ENCODE measurements around the gene MPND. TPM values are rescaled to one million over a fixed set of nuclear protein-coding genes. Genes with fewer than 3 reads are reported as not detected.
A peak's percentile ranks its signal among the peaks of the same experiment; 100 is the strongest.

MPND gene
- total RNA-seq, 1 donor from 2014 or later, result 24.2 TPM

DNA sequence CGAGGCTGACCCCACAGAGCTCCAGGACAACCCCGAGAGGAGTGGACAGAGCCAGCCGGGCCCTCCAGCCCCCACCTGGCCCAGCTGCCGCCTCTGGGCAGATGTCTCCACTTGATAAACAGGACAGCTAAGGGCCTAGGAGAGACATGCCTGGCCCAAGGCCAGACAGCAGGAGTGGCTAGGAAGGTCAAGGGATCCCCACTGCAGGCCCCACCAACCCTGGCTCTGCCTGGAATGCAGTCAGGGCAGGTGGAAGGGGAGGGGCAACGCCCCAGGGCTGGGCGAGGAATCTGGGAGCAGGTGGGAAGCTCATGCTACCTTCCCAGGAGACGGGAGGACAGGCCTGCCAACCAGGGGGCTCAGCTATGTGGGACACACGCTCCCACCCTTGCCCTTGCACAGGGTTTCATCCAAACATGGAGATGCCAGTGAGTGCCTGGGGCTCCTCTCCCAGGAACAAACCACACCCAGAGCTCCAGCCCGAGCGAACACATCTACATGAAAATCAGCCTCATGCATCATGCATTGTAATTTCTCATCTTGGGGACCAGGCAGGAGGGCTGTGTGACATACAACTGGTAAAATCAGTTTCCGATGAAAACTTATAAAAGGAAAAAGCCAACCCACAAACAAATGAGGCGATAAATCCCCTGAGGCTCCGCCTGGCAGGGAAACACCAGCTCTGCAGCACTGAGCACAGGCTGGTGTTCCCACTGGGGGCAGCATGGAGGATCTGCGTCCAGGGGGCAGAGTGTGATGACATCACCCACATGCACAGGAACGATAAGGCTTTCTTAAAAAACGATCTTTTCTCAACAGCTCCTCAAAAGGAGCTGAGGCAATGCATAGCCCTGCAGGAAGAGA is 32.0 kb downstream of the MPND start:
- ATAC-seq, result no peak

DNA sequence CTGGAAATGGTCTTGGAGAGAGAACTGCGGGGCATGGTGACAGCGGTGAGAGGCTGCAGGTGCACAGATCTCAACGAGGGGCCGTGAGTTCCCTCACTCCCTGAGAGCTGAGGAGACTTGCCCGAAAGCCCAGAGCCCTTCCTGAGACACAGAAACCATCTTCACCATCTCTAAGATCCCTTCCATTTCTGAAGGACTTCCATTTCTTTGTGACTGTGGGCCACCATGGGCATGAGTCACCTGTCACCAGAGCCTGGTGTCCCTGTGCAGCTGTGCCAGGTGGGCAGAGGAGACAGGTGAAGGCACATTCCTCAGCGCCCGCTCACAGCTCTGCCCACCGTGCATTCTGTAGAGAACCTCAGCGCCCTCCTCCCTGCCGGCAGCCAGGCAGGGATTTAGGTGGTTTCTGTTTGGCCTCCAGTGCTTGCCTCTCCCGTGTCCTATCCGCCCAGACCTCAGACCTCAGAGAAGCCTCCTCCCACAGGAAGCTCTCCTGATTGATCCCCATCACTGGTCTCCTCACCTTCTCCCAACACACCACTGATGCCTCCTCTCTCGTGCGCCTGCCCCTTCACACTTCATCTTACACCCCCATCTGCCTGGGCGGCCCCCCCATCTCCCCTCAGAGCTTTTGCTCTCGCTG is 32.8 kb downstream of the MPND start:
- DNase-seq (ENCODE audit: low spot score) (no peak), ATAC-seq (no peak)

More for the DNA sequence above, 32.0 kb downstream of the MPND start:
- DNase-seq (ENCODE audit: low spot score), result peak; percentile 55

DNA sequence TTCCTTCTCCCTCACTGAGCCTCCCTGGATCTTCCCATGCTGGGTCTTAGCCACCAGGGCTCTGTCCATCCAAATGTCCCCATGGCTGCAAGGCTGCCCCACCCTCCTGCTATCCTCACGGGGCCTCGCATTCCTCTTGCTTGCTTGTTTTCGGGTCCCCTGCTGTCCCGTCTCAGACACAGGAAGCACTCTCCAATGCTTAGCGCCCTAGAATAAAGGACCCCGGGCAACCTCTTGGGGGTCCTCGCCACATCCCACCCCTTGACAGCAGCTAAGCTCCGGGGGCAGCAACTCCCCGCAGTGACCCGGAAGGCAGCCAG is 33.3 kb downstream of the MPND start:
- no peak for DNase-seq (ENCODE audit: low spot score)
- ATAC-seq, result no peak

DNA sequence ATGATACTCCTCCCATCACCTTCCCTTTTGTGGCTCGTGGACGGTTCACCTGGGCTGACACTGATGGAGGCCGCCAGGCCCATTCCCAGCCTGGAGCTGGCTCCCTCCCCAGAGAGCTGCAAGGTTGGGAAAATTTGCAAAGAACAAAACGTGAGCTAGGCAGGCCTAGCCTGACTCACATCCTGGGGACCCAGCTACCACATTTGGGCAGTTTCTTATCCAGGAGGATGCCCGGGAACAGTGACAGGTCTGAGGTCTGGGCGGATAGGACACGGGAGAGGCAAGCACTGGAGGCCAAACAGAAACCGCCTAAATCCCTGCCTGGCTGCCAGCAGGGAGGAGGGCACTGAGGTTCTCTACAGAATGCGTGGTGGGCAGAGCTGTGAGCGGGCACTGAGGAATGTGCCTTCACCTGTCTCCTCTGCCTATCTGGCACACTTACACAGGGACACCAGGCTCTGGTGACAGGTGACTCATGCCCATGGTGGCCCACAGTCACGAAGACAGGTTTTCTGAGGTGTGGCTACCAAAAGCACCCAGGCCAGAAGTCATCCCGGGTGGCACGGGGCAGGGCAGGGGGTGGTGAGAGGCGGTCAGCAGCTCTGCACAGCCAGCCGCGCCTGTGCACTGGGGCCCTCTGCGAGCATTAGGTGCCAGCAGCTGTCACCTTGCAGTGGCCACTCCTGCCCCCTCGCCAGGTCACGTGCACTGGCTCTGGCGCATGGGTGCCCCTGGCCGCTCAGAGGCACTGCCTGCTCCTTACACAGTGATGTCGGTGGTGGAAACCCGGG is 33.8 kb downstream of the MPND start:
- DNase-seq (ENCODE audit: low spot score), result no peak

DNA sequence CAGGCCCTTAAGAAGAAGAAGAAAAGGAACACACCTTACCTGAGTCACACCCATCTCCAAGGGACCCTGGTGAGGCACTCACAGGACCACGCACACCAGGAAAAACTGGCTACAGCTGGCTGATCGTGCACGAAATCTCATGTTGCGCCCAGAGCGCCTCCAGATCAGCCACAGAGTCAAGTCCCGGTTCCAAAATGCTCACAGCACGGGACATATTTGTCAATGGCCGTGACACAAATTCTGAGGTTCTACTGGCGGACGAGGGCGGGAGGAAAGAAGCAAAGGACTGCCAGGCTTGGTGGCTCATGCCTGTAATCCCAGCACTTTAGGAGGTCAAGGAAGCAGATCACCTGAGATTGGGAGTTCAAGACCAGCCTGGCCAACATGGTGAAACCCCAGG is 35.5 kb downstream of the MPND start:
- ATAC-seq (no peak), DNase-seq (ENCODE audit: low spot score) (no peak)

More for the DNA sequence above, 33.8 kb downstream of the MPND start:
- peak; percentile 4 for ATAC-seq

DNA sequence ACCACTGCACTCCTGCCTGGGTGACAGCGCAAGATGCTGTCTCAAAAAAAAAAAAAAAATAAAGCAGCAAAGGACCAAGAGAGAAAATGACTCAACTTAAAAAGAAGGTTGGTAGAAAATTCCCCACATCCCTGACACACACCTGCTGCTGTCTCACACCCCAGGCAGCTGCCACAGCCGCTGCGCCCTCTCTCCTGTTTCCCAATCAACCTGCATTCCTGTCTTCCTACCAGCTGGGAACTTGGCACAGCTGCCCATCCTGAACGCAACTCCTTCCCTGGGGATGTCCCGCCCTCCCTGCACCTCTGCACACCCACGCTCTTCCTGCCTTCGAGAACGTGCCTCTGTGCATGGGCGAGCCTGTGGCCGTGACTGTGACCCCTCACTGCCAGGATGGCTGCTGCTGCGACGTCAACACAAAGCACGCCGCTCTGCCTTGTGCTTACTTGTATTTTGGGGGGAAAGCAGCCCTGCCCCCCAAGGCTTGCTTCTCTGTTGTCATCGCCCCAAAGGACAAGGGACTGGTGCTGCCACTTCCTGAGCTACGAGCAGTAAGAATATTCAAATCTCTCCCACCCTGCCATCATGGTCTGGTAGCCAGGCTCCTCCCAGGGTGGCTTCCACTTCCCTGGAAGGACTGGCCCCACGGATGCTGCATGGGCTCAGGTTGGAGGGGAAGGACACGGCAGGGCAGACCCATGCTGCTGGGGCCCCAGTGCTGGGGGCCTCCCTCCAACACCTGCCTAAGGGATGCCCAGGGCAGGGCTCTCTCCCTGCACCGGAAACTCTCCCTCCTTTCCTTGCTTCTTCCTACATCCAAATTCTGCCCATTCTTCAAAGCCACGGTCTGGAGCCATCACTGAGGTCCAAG is 36.3 kb downstream of the MPND start:
- ATAC-seq (peak; percentile 82), DNase-seq (ENCODE audit: low spot score) (peak; percentile 85)

DNA sequence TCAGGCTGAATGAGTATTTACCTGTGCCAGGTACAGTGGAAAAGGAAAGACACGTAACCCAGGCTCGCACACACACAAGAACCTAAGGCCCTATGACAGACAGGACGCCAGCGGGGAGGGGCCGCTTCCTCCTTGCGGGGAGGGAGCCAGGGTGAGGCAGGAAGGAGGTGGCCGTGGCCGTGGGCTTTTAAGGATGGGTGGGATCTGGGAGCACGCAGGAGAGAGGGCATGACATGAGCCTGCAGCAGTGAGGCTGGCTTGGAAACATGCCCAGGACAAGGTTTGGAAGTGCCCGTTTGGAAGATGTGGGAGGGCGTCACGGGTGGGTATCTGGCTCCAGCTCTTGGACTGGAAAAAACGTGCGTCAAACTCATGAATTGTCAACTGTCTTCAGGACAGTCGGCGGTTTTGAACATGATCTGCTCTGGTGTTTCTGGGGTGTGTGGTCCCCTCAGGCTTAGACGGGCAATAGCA is 36.9 kb downstream of the MPND start:
- no peak for DNase-seq (ENCODE audit: low spot score)
- peak; percentile 18 for ATAC-seq

DNA sequence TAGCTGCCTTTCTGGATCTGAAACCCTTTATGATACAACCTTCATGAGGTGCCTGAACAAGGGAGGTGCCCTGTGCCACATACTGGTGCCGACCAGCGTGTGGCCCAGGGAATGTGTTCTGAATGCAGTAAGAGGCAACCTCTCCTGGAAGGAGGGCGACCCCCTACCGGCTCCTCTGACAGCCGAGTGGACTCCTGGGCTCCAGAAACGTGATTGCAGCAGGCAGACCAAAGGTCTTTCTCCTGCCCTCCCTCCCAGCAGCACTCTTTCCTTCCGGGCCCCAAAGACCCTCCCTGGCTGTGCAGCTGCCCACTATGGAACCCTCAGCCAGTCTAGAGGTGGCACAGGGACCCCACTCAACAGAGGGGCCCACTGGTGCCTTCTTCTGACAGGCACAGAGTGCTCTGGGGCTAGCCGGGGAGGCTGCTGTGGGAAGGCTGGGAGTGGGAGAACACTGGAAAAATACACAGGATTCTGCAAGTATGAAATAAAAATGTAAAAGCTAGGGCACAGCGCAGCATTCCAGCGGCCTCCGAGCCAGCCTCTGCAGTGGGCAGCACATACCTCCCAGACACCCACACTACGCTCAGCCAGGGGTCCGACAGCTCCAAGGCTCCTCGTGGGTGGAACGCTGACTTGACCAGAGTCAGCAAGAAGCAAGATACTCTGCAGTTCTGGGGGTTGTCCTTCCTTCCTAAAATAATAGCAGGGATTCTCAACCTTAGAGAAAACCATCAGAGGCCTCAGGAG is 42.1 kb downstream of the MPND start:
- DNase-seq (ENCODE audit: low spot score), result no peak
- ATAC-seq, result no peak

DNA sequence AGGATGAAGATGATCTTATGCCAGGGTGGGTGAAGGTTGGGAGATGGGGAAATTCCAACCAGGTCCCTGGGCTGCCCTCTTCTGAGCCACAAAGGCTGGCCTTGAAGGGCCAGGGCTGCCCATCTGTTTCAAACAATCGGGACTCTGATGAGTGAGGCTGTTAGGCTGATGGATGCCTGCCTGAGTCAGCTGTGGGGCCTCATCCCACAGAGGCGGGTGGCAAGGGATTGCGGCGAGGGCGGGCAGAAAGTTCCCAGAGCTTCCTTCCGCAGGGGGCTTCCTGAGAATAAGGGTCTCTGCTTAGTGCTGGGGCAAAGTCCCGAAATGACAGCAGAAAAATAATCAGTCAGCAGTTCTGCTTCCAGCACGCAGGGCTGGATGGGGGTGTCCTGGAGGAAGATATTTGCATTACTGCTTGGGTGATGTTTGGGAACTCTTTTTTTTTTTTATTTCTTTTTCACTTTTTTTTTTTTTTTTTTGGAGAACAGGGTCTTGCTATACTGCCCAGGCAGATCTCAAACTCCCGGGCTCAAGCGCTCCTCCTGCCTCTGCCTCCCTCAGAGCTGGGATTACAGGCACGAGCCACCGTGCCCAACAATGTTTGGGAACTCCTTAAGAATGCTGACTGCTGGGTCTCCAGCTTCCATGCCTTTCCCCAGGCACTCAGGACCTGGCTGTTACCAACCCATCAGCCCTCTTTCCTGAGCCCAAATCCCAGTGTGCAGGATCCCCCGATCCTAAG is 42.9 kb downstream of the MPND start:
- ATAC-seq, result no peak

DNA sequence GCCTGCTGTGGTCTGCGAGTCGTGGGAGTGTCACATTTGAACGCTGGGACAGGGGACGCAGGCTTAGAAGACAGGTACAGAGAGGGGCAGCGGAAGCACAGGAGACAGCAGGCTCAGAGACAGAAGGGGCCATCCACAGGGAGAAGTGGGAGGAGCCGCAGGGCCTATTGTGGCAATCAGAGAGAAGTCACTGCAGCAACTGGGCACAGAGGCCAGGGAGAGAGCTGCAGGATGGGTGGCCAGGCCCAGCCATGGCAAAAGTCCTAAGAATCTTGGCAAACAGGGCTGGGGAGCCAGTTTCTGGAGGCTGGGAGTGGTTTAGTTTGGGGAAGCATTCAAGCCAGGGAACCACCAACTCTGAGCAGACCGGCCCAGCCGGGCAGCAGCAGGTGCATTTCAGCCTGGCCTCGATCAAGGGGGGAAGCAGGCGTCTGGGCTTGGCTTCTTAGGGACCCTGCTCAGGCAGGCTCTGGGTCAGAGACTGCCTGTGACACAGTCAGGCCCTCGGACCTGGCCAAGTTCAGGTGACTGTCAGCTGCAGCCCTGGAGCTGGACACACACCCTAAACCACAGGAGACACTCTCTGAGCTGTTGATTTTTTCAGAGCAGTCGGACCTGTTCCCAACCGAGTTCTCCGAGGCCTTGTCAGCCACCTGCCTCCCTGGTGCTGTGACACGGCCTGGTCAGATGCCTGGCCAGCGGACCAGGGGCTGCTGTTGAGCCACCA is 45.1 kb downstream of the MPND start:
- peak; percentile 63 for ATAC-seq
- DNase-seq (ENCODE audit: low spot score), result peak; percentile 79

More for the DNA sequence above, 42.9 kb downstream of the MPND start:
- DNase-seq (ENCODE audit: low spot score), result no peak

DNA sequence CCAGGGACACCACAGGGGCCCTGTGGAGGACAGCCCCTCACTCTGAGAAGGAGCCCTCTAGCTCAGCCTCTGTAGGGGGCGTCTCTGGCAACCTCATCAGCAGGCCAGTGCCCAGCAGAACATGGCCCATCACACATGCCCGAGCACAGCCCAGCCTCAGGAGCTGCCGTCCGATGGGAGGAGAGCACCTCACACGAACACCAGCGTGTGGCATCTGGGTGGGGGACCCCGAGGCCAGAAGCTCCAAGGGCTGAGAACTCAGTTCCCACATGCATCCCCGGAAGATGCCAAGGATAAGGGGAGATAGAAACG is 45.7 kb downstream of the MPND start:
- ATAC-seq (no peak), DNase-seq (ENCODE audit: low spot score) (no peak)

DNA sequence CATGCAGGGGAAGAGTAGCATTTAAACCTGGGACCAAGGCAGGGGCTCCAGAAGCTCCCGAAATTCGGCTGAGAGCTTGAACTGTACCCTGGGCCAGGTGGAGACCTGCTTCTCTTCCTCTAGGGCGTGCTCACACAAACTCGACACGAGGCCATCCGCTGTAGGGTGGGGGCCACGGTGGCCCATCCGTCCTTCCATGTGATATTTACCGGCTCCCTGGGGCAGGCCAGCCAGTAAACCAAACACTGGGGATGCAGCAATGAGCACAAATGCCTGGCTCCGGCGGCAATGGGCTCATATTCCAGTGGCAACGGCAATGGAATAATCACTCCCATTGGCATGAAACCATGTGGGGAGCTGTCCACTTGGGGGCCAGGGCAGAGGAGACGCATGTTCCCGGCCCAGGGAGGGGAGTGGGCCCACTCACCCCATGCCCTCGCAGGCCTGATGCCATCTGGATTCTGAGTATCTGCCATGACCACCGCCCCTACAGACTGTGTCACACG is 46.2 kb downstream of the MPND start:
- ATAC-seq (peak; percentile 0), DNase-seq (ENCODE audit: low spot score) (no peak)

DNA sequence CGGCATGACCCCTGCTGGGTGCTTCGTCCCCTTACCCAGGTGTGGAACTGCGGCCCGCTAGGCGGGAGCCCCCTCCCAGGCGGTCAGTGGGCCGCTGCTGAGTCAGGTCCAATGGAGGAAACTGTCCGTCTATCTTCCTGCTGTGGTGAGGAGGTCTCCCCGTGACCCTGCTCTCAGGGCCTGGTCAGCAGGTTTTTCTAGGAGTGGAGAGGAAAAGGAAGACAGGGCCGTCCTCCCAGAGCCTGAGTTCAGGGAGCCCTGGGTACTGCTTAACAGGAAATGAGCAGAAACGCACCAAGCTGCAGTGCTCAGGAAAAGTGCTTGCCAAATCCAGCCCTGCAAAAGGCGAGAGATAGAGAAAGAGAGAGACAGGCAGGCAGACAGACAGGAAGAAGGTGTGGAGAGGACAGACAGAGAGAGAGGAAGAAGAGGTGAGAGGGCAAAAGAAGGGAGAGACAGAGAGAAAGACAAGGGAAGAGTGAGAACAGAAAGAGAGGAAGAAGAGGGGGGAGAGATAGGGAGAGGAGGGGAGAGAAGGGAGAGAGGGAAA is 46.7 kb downstream of the MPND start:
- ATAC-seq (peak; percentile 32), DNase-seq (ENCODE audit: low spot score) (peak; percentile 55)

DNA sequence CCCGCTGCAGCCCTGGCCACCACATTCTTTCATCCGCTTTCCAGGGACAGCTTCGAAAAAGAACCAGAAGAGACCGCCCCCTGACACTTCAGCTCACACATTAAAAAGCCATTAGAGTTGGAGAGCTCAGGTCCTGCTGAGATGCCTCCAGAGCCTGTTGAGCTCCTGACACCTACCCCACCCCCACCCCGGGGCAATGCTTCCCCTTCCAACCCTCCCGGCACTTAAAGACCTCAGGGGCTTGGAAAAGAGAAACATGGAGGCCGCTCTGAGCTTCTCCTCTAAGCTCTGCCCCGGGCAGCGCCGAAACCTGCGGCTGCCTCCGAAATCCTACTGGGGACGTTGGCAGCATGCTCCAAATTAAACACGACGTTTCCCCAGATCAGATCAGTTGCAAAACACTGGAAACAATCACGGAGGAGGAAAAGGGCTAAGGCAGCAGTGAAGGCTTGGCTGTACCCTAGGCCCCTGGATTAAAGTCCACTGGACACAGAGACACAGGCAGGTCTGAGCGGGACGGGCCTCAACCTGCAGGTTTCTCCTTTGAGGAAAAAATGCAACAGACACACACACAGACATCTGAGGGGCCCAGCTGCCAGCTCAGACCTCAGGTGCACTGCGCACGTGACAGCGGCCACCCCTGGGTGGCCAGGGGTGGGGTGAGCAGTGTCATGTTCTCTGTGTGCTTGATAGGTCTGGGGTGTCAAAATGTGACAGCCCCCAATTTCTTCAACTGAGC is 47.4 kb downstream of the MPND start:
- peak; percentile 93 for DNase-seq (ENCODE audit: low spot score)
- peak; percentile 67 for ATAC-seq

DNA sequence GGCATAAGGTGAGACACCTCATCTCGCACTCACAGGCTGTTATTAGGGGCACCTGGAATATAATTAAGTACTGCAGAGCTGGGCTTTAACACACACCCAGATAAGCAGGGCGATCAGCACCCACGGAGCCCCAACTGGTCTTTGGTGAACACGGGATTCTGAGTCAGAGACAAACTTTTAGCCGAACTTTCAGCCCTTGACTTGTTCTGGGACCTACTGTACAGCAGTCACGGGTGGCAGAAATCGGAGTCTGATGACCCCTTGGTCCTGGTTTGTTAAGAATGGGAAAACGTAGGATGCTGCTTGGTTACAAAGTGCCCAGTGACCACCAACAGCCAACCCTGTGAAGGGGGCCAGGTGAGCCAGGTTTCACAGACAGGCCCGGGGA is 47.9 kb downstream of the MPND start:
- ATAC-seq, result peak; percentile 4
- no peak for DNase-seq (ENCODE audit: low spot score)

DNA sequence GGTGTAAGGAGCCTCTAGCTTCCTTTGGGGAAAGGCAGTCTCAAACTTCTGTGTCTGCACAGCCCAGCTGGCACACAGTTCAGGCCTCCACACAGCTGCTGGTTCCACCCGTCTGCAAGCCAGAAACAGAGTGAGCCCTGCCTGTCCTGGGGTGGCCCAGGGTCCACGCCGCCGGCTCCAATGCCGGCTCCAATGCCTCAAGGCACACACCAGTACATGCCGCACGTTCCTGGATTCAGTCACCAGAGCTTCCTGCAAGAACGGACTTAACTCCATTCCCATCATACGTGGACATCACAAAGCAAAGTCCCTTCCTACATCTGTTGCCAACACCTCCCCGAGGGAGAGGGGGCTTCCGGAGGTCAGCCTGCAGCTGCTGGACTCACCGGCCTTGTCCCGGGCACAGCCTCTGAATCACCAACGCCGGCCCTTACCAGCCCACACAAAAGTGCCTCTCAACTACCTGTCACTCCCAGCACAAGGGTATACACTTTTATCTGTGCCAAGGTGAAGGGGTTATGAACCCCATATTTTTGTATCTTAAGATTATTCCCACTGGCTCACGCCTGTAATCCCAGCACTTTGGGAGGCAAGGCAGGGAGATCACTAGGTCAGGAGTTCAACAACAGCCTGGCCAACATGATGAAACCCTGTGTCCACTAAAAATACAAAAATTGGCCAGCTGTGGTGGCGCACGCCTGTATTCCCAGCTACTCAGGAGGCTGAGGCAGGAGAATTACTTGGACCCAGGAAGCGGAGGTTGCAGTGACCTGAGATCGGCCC is 48.5 kb downstream of the MPND start:
- peak; percentile 55 for DNase-seq (ENCODE audit: low spot score)
- peak; percentile 19 for ATAC-seq
